Epithelial cell of esophagus (primary cell): ENCODE measurements around the gene ATP7B.

Experiments
- DNase-seq: peaks from one replicate; pipeline ENCODE4 v3.0.0; 2010; ENCODE audit warnings: low read depth
- H3K4me3 ChIP-seq: 2 replicates; pipeline ENCODE4 v1.5.1; 2011; ENCODE audit warnings: mild to moderate bottlenecking, low read length, control low read depth
- TF ChIP-seq, protein P1 (sequence below): IDR thresholded peaks from 2 replicates; pipeline ENCODE4 v1.5.1; 2011; ENCODE audit warnings: low read depth, mild to moderate bottlenecking, low read length, control low read depth, inconsistent platforms; ENCODE audit not compliant: insufficient read depth; ENCODE audit errors: missing control alignments

The ATP7B gene

GRCh38 chr13:51950722-51951121 is 60.5 kb downstream of the ATP7B start:
- TF ChIP-seq, protein P1, sequence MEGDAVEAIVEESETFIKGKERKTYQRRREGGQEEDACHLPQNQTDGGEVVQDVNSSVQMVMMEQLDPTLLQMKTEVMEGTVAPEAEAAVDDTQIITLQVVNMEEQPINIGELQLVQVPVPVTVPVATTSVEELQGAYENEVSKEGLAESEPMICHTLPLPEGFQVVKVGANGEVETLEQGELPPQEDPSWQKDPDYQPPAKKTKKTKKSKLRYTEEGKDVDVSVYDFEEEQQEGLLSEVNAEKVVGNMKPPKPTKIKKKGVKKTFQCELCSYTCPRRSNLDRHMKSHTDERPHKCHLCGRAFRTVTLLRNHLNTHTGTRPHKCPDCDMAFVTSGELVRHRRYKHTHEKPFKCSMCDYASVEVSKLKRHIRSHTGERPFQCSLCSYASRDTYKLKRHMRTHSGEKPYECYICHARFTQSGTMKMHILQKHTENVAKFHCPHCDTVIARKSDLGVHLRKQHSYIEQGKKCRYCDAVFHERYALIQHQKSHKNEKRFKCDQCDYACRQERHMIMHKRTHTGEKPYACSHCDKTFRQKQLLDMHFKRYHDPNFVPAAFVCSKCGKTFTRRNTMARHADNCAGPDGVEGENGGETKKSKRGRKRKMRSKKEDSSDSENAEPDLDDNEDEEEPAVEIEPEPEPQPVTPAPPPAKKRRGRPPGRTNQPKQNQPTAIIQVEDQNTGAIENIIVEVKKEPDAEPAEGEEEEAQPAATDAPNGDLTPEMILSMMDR, result no peak
- no peak for DNase-seq
- H3K4me3 ChIP-seq, result no peak overlapping the region

DNA sequence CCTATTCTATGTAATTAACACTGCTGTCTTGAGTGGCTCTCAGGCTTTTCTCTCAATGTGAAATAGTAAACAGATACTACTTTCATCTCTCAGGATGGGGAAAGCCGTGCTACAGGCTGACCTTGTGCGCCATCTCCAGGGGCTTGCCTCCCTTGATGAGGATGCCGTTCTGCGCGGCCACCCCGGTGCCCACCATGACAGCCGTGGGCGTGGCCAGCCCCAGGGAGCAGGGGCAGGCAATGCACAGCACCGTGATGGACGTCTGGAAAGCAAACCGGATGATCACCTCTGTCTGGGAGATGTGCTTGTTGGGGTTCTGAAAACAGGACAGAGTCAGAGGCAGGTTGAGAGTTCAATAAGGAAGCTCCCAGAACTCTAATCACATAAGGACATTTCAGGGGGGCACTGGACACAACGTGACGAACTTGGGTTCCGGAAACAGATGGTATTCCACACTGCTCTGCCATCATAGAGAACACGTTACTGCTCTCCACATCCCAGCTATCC is 65.0 kb downstream of the ATP7B start:
- no peak for DNase-seq
- TF ChIP-seq, protein P1, result no peak
- no peak overlapping the region for H3K4me3 ChIP-seq

DNA sequence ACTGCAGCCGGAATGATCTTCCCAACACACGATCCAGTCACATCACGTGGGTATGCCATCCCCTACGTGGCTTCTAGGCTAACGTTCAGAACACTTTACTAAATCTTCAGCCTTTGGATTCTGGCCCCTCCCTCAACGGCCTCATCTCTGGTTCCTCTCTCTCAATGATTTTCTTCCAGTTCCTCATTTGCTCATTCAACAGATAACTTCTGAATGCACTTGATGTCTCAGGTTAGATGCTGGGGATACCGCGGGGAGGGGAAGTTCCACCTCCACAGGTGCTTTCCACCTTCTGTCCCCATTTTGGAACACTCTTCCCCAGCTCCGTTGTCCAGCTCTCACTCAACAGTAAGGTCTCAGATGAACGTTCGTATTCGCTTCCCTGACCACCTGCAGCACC is 66.1 kb downstream of the ATP7B start:
- H3K4me3 ChIP-seq, result no peak overlapping the region
- no peak for DNase-seq
- TF ChIP-seq, protein P1, result no peak

DNA sequence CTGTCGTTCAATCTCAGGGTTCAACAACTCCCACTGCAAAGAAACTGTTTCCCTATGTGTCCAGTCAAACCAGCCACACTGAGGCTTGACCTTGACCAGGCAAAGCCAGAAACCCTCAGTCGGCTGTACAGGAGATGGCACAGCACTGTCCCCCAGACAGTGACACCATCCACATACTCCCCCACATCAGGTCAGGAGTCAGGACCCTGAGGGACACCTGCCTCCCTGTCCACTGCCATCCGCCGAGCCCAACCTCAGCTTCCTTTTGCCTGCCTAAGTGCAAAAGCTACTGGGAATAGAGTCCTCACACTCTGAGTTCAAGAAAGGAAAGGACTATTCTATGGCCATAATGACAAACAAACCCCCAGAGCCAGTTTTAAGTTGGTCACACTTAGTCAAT is 66.8 kb downstream of the ATP7B start:
- H3K4me3 ChIP-seq, result no peak overlapping the region
- TF ChIP-seq, protein P1, result no peak
- DNase-seq, result no peak

- DNase-seq, result no peak
- H3K4me3 ChIP-seq, result no peak overlapping the region
- TF ChIP-seq, protein P1, result no peak
Observed at GRCh38 chr13:51943721-51944120, 67.5 kb downstream of the ATP7B start.

- peak; percentile 32 for DNase-seq
- H3K4me3 ChIP-seq, result no peak overlapping the region
- TF ChIP-seq, protein P1, result no peak
Observed at GRCh38 chr13:51942189-51942588, 69.1 kb downstream of the ATP7B start.

DNA sequence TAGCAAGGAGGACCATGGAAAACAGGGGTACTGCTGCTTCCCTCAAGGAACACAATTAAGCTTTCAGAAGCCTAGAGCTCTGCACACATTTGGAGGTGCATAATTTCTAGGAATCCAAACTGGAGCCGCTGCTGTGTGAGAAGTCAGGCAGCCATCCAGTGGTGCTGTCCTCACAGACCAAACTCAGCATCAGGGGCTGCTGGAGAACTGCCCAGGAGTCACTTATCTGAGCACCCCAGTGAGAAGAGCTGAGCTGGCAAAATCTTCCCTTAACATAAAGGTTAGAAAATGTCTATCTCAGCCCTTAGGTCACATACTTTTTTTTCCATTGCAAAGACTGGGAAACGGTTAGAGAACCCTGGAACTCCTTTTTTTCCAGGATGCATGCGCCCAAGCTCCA is 72.8 kb downstream of the ATP7B start:
- H3K4me3 ChIP-seq, result no peak overlapping the region
- DNase-seq, result no peak
- TF ChIP-seq, protein P1, result no peak
